NCI-H748 (cell line): ENCODE data around the gene ELMO2.

Source experiments
- DNase-seq: peaks from one replicate; lab custom pipeline; 2025; ENCODE audit not compliant: unreplicated experiment; lab: John Stamatoyannopoulos, UW

Gene ELMO2

DNA sequence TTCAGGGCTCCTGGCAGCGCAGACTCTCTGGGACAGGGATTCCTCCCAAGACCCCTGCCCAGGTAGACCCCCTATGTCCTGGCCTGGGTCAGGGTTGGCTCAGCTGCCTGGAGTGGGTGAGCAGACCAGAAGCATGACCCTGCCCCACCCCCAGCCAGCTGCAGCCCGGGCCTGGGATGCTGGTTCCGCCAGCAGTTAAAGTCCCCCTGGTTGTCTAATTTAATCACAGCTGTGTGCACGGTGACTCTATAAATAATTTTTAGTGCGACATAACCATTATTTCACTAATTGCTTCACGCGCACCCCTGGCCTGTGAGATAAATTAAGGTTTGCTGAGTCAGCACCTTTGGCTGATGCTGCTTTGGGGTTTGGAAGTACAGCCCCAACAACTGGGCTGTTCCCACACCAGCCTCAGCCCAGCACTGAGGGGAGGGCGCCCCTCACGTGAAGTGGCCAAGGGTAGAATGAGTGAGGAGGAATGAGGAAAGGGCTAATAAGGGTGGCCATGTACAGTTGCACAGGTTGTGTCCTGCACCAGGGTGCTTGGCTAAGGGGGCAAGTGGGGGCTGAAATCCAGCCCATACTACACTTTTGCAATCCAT lies 72.0 kb downstream of the ELMO2 start:
- no peak for DNase-seq

DNA sequence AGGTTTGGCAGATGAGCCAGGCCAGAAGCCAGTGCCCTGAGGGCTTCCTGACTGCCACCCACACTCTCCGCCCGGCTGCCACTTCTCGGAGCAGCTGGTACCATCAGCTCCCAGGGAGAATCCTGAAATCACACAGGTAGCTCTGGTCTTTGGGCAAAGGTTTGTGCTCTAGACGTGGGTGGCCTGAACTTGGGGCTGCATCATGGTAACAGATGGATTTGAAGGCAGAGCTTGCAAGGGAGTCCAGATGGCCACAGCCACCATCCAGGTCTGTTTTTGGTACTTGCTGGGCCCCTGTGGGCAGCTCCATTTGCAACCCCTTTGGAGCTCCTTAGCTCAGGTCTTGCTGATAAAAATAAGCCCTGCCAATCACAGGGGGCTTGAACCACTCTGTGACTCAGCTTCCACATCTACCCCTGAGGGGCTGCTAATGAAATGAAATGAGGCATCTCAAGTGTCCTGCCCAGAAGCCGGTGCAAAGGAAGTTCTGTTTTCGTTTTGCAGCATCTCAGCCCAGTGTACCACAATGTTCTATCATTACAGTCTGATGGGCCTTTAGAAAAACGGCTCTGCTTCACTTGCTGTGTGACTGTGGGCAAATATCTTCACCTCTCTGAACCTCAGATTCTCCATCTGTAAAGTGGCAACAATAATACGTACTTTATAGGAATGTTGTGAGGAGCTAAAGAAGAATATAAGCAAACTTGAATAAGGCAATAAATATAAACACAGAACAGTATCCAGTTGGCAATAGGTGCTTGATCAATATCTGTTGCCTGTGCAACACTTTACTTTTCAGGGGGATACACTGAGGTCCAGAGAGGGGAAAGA lies 73.0 kb downstream of the ELMO2 start:
- DNase-seq = no peak

DNA sequence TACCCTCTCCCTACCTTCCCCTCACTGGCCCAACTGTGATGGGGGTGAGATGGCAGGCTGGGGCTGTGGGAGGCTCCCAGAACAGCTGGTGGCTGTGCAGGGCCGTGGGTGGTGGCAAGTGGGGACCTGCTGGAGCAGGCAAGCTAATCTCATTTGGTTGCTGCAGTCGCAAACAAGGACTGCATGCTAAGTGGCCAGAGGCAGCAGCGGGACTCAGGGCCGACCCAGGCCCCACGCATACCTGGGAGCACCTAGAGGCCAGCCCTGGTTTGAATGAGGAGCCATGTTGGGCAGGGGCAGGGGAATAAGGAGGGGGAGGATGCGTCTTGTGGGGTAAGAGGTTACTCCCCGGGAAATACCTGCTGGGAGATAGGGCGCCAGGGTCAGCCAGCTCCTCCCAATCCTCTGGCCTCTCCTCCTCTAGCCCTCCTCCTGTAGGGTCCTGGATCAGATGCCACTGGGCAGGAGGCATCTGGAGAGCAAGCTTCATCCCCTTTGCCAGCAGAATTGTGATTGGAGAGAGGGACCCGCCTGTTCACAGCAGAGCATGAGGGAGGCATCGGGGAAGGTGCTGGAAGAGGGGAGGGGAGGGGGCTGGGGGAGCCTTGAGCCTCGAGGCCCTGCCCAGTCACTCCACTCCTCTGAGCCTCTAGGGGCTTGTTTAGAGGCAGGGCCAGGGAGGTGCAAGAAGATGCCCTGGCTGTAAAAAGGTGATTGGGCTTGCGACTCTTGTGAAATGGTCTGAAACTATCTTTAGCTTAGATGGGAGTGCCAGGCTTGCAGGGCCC lies 73.8 kb downstream of the ELMO2 start:
- no peak for DNase-seq

DNA sequence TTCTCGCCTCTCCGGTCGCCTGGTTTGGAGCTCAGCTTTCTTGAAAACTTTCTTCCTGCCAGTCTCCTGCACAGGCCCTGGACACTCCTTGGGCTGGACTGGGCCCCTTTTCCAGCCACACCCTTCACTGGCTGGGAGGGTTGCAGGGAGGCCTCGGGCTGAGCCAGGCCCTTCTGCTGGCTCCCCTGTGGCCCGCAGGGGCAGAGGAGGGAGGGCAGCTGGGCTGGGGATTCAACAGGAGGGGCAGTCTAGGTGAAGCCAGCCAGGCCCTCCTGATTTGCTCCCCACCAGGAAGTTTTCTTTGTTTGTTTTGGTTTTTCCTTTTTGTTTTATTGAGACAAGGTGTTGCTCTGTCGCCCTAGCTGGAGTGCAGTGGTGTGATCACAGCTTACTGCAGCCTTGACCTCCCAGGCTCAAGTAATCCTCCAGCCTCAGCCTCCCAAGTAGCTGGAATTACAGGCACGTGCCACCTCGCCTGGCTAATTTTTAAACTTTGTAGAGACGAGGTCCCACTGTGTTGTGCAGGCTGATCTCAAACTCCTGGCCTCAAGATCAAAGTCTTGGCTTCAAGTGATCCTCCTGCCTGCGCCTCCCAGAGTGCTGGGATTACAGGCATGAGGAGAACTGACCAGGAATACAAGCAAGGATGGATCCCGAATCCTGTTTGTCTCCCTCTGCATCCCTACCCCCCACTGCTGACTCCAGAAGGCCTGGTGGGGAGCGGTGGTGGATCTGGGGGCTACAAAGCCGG lies 74.6 kb downstream of the ELMO2 start:
- DNase-seq = no peak

DNA sequence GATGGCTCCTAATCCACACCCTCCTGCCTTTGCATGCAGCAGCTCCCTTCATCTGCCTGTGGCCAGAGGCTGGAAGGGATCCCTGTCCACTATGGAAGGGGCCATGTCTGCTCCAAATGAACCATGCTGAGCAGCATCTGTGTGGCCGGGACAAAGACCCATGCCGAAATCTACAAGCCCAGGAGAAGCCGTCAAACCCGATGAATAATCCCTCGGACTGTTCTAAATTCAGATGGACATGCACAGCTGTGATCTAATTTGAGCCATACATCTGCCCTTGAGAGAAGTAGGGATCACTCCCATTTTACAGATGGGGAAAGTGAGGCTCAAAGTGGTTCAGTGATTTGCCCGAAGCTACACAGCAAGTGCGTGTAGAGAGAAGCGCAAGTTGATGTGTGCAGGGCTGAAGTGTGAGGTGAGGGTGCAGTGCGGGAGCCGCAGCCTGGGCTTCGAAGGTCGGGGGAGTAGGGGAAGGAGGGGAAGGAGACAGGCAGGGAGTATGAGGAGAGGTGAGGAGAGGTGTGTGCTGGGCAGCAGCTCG lies 75.5 kb downstream of the ELMO2 start:
- DNase-seq = no peak

DNA sequence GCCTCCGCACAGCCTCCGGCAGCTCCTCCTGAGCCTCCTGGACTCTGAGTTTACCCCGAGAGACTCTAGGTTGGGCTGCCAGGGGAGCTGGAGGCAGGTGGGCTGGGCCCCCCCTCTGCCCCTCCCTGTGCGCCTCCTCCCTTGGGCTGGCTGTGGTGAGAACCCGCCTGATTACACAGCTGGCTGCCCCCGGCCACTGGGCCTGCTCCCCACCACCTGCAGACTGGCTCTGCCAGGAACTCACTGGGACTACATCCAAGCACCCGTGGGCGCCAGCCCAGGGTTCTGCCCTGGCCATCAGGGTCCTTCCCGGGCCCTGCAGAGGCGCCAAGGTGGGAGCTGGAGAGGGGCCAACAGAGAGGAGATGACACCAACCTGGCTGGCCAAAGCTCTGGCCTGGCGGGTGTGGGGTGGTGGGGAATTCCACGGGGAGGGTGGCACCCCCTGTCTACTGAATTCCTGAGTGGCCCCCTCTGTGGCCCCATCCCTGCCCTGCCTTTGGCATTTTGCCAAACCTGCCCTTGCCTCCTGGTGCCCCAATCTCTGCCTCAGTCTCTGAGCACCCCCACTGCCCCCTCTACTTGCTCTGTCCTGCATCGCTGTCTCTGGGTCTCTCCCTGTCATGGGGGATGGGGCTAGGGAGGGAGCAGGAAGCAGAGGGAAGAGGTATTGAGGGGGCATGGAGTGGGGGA lies 76.2 kb downstream of the ELMO2 start:
- DNase-seq = no peak

DNA sequence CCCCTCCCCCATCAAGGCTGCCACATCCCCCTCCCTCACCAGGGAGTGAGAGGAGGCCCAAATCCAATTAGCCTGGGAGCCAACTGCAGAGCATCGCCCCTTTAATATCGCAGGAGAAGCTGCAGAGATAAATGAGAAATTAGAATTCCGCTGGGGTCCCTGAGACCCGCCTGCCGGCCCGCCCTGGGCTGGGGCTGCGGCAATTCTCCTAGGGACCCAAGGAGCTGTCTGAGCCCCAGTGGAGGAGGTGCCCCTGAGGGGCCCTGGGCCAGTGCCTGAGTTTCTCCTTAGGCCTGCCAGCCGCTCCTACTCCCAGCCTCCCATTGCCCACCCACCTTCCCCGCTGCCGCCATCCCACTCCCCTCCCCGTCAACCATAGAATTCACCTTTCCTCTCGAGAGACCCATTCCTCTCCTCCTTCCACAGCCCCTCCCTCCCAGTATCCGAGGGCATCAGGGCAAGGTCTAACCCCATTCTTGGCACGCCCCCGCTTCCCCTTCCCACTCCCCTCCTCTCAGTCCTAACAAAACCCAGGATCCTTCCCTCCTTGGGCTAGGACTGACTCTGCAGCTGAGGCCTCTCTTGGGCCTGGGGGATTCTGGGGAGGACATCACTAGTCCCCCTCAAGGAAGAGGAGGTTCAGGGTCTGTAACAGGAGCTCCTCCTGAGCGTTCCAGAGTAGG lies 78.1 kb downstream of the ELMO2 start:
- DNase-seq = no peak

DNA sequence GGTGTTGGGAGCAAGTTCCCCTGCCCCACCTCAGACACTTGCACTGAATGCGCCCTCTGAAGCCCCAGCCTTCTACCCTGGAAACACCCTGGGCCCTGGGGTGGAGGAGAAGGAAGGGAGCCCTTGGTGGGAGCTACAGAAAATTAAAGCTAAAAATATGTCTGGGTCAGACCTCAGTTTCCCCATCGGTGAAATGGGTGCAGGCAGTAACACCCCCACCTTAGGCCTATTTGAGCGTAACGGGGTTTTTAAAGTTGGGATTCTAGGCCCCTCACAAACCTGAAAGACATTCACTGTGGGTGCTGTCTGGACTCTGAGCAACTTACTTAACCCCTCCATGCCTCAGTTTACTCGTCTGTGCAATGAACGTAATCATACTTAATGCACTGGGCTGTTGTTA lies 78.9 kb downstream of the ELMO2 start:
- no peak for DNase-seq

DNA sequence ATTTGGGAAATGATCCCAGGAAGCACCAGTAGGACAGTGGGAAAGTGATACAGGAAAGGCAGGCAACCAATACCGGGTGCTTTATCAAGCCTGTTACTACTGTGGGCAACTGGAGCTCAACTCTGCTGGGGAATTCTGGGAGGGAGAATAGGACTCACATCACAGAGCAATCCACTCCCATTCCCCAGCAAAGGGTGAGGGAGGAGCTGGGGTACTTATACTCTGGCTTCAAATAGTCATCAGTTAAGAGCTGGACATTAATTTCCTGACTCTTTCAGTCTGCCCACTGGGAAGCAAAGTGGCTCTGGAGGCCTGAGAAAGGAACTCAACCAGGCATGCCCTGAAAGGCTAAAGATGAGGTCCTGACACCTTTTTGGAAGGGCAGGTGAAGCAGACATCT lies 80.6 kb downstream of the ELMO2 start:
- no peak for DNase-seq

DNA sequence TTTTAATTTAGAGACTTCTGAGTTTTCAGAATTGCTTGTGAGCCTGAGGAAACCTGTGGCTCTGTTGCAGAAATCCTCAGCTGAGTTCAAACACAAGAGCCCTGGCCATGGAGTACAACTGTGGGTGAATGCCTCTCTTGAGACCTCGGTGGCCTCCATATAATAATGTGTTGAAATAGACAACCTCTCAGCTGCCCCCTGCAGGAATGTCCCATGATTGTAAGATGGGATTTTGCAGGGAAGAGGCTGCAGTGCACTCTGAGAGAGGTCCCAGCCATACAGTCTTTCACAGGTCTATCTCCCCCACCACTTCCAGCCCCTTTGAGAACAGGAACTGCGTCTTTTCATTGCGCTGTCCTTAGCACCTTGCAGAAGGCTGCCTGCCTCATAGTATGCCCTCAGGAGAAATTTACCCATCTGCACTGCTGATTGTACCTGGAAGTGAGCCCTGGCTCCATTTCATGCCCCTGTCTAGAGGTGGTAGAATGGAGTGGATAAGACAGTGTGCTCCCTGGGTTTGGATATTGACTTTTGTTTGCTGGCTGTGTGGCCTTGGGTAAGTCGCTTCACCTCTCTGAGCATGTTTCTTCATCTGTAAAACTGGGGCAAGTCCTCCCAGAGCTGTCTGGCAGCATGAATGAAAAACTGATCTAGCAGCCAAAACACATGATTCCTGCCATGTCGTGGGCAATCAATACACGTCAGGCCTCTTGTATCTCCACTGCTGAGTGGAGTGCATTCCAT lies 81.3 kb downstream of the ELMO2 start:
- peak; percentile 27 for DNase-seq

DNA sequence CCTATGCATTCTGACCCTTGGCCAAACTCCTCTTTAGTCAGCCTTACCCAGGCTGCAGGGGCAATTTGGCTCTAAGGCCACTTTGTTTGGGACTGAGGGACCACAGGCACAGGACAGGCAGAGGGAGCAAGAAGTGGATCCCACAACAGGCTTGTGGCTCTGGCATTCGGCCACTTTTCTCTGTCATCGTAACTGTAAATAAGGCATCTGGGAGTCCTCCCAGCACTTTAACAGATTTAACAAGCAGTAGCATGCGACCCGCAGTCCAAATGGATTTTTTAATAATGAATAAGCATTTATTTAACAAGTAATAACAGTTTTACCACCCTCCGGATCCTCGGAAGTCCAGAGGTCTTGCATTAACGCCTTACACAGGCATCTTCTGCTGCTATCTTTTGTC lies 82.0 kb downstream of the ELMO2 start:
- DNase-seq = no peak

DNA sequence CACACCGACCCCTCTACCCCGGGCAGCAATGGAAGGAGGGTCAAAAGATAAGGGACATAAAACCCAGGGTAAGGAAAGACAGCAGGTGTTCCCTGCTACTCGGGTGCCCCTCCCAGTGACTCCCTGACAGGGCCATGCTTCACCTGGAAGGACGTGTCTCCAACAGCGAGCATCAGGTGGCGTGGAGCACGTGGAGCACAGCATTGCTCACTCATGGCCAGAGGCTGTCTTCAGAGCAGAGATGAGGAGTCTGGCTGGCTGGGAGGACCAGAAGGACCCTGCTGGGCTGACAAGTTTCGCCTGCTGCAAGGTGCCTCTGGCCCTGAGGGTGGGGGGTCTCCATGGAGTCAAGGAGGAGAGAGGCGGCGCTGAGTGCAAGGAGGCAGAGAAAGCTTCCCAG lies 82.9 kb downstream of the ELMO2 start:
- no peak for DNase-seq

DNA sequence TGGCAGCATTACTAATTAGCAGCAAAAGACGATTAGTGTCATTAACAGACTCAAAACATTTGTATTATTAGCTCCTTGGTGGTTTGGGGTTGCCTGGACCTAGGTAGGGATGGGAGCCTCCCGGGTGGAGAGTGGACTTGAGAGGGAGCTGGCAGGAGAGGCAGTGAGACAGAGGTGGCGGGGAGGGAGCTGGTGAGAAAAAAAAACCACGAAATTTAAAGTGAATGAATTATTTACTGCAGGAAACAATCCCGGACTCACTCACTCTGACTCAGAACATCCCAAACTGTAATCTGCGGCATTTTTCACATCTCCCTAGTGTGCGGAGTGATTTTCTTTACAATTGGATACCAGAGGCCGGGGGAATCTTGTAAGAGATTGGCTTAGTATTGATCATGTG lies 83.8 kb downstream of the ELMO2 start:
- DNase-seq = no peak

DNA sequence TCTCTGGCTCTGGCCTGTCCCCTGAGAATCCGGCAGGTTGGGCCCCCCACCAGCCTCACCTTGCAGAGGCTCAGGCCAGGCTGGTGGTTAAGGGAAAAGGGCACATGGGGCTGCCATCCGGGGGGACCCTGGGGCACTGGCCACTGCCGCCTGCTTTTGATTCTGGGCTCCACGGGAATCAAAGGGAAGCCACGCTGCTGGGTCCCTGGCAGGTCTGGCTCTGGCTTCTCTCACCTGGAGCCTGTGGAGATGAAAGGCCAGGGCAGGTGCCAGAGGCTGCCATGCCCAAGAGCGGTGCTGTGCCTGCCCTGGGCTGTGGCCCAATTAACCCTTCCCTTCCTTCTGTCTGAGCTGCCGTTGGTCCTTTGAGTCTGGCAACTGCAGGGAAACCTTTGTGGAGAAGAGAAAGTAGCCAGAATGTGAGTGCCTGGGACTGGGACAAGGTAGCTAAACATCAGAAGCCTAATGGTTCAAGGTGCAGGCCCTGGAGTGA lies 88.7 kb downstream of the ELMO2 start:
- DNase-seq = no peak

DNA sequence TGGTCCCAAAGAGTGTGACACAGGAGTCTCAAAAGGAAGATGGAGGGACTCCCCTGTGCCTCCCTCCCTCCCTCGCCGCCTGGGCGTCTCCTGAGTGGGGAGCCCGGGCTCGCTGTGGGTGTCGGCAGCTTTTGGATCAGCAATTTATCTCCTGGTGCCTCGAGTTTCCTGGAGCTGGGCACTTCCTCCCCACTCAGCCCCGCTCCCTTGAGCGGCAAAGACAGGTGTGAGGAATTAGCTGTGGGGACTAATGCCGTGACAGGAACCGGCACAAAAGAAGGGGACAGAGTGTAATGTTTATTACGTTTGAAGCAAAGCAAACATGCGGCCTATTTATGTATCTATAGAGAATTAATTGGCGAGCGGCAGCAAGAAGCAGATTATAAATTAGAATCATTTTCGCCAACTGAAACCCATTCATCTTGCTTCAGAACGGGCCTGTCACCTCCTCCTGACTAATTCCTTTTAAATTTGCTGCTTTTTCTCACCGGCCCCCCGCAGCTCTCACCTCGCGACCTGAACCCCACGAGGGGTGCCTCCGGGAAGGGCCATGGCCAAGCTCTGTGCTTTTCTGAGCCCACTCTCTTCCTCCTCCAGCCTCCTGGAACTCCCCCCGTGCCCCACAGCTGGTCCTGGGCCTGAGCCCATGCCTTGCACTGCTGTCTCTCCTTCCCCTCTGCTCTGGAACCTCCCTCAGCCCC lies 89.3 kb downstream of the ELMO2 start:
- peak; percentile 63 for DNase-seq
